Measurements from ENCODE around the gene ADGRG6.

The ADGRG6 gene

GRCh38 chr6:142374091-142374770, 72.4 kb downstream of the ADGRG6 start:
- TF ChIP-seq, protein P1, sequence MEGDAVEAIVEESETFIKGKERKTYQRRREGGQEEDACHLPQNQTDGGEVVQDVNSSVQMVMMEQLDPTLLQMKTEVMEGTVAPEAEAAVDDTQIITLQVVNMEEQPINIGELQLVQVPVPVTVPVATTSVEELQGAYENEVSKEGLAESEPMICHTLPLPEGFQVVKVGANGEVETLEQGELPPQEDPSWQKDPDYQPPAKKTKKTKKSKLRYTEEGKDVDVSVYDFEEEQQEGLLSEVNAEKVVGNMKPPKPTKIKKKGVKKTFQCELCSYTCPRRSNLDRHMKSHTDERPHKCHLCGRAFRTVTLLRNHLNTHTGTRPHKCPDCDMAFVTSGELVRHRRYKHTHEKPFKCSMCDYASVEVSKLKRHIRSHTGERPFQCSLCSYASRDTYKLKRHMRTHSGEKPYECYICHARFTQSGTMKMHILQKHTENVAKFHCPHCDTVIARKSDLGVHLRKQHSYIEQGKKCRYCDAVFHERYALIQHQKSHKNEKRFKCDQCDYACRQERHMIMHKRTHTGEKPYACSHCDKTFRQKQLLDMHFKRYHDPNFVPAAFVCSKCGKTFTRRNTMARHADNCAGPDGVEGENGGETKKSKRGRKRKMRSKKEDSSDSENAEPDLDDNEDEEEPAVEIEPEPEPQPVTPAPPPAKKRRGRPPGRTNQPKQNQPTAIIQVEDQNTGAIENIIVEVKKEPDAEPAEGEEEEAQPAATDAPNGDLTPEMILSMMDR (IDR thresholded peaks at IDR 0.05; ENCODE audit: insufficient read depth, low read length, poor library complexity, severe bottlenecking) = no peak
- H3K36me3 ChIP-seq (ENCODE audit: control insufficient read depth, insufficient read depth, low read length) = no peaks in the 10 kb centered on the region
- H3K4me3 ChIP-seq (replicated peaks; ENCODE audit: low read depth, low read length) = no peak overlapping the region
- no peak for DNase-seq (ENCODE audit: extremely low read depth, insufficient read length)
- H3K27me3 ChIP-seq (replicated peaks; ENCODE audit: control insufficient read depth, insufficient read depth, low read length) = no peaks in the 10 kb centered on the region

DNA sequence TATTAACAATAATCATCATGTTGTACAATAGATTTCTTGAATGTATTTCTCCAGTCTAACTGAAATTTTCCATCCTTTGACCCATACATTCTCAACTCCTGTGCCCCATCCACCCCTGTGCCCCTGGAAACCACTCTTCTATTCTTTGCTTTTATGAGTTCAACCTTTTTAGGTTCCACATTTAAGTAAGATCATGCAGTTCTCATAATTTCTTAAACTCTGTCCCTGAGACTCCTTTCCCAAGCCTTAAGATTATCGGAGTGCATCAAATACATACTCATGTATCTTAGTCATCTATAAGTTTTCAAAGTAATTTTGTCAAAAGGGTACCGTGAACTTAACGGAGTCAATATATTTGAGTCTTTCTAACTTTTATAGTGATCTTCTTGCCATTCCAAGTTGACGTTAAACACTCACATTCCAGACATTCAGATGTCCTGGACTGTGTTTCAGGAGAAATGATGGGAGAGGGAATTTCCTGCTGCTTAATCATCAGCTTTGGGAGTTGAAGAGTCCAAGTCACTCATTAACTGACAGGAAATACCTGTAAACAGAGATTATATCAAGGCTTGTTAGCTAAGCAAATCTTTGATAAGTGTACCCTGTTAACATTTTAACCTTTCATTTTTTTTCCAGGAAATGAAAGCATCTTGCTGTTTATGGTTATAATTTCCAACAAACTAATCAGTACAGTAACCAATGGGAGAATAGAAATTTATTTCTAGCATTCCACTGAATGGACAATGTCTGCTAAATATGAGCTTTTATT, 73.3 kb downstream of the ADGRG6 start:
- H3K4me3 ChIP-seq (replicated peaks; ENCODE audit: low read depth, low read length) = no peak overlapping the region
- H3K36me3 ChIP-seq (ENCODE audit: control insufficient read depth, insufficient read depth, low read length) = no peaks in the 10 kb centered on the region
- H3K27me3 ChIP-seq (replicated peaks; ENCODE audit: control insufficient read depth, insufficient read depth, low read length) = no peaks in the 10 kb centered on the region
- TF ChIP-seq, protein P1 (IDR thresholded peaks at IDR 0.05; ENCODE audit: insufficient read depth, low read length, poor library complexity, severe bottlenecking) = no peak
- no peak for DNase-seq (ENCODE audit: extremely low read depth, insufficient read length)

DNA sequence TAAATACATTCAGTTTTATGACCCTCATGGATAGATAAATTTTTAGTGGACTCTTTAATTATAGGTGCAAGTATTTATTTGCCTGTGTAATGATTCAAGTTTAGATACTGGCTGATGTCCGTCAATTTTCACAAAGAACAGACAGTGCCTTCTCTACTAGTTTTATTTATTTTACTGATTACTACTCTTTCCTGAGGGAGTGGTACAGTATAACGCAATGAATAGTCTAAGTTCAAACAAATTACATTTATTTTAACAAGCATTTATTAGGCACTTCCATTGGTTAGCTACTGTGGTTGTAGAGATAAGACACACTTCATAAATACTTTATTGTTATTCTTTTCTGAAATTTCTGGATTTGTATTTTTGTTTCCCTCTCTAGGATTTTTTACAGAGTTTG, 74.3 kb downstream of the ADGRG6 start:
- no peak for DNase-seq (ENCODE audit: extremely low read depth, insufficient read length)
- H3K4me3 ChIP-seq (replicated peaks; ENCODE audit: low read depth, low read length) = no peak overlapping the region
- no peaks in the 10 kb centered on the region for H3K36me3 ChIP-seq (ENCODE audit: control insufficient read depth, insufficient read depth, low read length)
- no peaks in the 10 kb centered on the region for H3K27me3 ChIP-seq (replicated peaks; ENCODE audit: control insufficient read depth, insufficient read depth, low read length)
- TF ChIP-seq, protein P1 (IDR thresholded peaks at IDR 0.05; ENCODE audit: insufficient read depth, low read length, poor library complexity, severe bottlenecking) = no peak

GRCh38 chr6:142376800-142377496, 75.1 kb downstream of the ADGRG6 start:
- Histone ChIP-seq H3K27me3 (replicated peaks; ENCODE audit: control insufficient read depth, insufficient read depth, low read length) (no peaks in the 10 kb centered on the region), H3K36me3 (ENCODE audit: control insufficient read depth, insufficient read depth, low read length) (no peaks in the 10 kb centered on the region), H3K4me3 (replicated peaks; ENCODE audit: low read depth, low read length) (no peak overlapping the region)
- TF ChIP-seq, protein P1 (IDR thresholded peaks at IDR 0.05; ENCODE audit: insufficient read depth, low read length, poor library complexity, severe bottlenecking) = no peak
- no peak for DNase-seq (ENCODE audit: extremely low read depth, insufficient read length)

DNA sequence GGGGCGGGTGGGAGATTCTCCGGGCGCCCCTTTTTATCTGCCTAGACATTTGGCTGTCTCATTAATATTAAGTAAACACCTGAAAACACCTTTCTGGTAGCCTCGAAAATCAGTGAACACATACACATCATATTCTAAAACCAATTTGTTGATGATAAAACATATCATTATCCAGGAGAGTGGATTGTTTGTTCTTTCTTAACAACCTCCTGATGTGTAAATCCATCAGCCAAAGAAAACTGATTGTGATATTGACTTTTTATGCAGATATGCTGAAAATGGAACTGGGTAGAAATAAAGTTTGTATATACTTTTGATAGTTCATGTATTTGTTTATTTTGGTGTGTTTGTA, 75.7 kb downstream of the ADGRG6 start:
- no peak overlapping the region for H3K4me3 ChIP-seq (replicated peaks; ENCODE audit: low read depth, low read length)
- TF ChIP-seq, protein P1 (IDR thresholded peaks at IDR 0.05; ENCODE audit: insufficient read depth, low read length, poor library complexity, severe bottlenecking) = no peak
- no peaks in the 10 kb centered on the region for H3K36me3 ChIP-seq (ENCODE audit: control insufficient read depth, insufficient read depth, low read length)
- no peaks in the 10 kb centered on the region for H3K27me3 ChIP-seq (replicated peaks; ENCODE audit: control insufficient read depth, insufficient read depth, low read length)
- no peak for DNase-seq (ENCODE audit: extremely low read depth, insufficient read length)

All from GM06990 (cell line).